Neural crest cell (in vitro differentiated cells): ENCODE results near the gene GALNT9. TPM values are rescaled to one million over a fixed set of nuclear protein-coding genes. Genes with fewer than 3 reads are reported as not detected.

Experiments
- DNase-seq: peaks from one replicate; pipeline ENCODE4 v3.0.0; 2021; ENCODE audit warnings: low read depth, mixed read lengths, low spot score
- H3K27ac Mint-ChIP-seq: one replicate; pipeline ENCODE4 v1.8.0; 2021; ENCODE audit warnings: mild to moderate bottlenecking, mixed read lengths; ENCODE audit not compliant: unreplicated experiment
- H3K27me3 Mint-ChIP-seq: 2 replicates; pipeline ENCODE4 v1.8.0; 2021; ENCODE audit warnings: low read depth, mild to moderate bottlenecking, mixed read lengths
- H3K36me3 Mint-ChIP-seq: 2 replicates; pipeline ENCODE4 v1.8.0; 2021; ENCODE audit warnings: low read depth, mild to moderate bottlenecking, mixed read lengths
- H3K4me1 Mint-ChIP-seq: 2 replicates; pipeline ENCODE4 v1.8.0; 2021; ENCODE audit warnings: mixed read lengths
- H3K4me3 Mint-ChIP-seq: one replicate; pipeline ENCODE4 v1.8.0; 2021; ENCODE audit warnings: mild to moderate bottlenecking, mixed read lengths
- H3K9me3 Mint-ChIP-seq: 2 replicates; pipeline ENCODE4 v1.8.0; 2021; ENCODE audit warnings: mixed read lengths
- CTCF ChIP-seq: fragments of 200-600 bp; sonication (generic); conservative IDR thresholded peaks from 2 replicates; pipeline ENCODE4 v1.5.0; 2021; ENCODE audit warnings: antibody characterized with exemption, mild to moderate bottlenecking
- total RNA-seq: library from RNA; stranded (reverse); gene quantifications from 2 replicates; pipeline ENCODE4 v1.2.1, GENCODE V29; 2021

The GALNT9 gene
- total RNA-seq, 1 donor from 2014 or later = 1.3 TPM

- Mint-ChIP-seq H3K4me1 (no peaks in the 10 kb centered on the region), H3K4me3 (no peak overlapping the region), H3K9me3 (no peaks in the 10 kb centered on the region), H3K36me3 (no peaks in the 10 kb centered on the region), H3K27ac (no peak overlapping the region), H3K27me3 (peaks cover 6% of the 10 kb centered on the region)
- no peak for DNase-seq
- TF ChIP-seq CTCF = no peak
Observed at GRCh38 chr12:132228476-132229192, 100.8 kb downstream of the GALNT9 start.

- Mint-ChIP-seq H3K4me1 (no peaks in the 10 kb centered on the region), H3K27me3 (peaks cover 6% of the 10 kb centered on the region), H3K9me3 (no peaks in the 10 kb centered on the region), H3K4me3 (no peak overlapping the region), H3K27ac (no peak overlapping the region), H3K36me3 (no peaks in the 10 kb centered on the region)
- TF ChIP-seq CTCF = no peak
- no peak for DNase-seq
Observed at GRCh38 chr12:132227782-132228475, 101.5 kb downstream of the GALNT9 start.

GRCh38 chr12:132227118-132227517, 102.3 kb downstream of the GALNT9 start:
- H3K4me1 Mint-ChIP-seq = peaks cover 4% of the 10 kb centered on the region
- H3K4me3 Mint-ChIP-seq = no peak overlapping the region
- DNase-seq = no peak
- H3K27ac Mint-ChIP-seq = no peak overlapping the region
- H3K9me3 Mint-ChIP-seq = no peaks in the 10 kb centered on the region
- TF ChIP-seq CTCF = no peak
- H3K36me3 Mint-ChIP-seq = no peaks in the 10 kb centered on the region
- peaks cover 10% of the 10 kb centered on the region for H3K27me3 Mint-ChIP-seq

DNA sequence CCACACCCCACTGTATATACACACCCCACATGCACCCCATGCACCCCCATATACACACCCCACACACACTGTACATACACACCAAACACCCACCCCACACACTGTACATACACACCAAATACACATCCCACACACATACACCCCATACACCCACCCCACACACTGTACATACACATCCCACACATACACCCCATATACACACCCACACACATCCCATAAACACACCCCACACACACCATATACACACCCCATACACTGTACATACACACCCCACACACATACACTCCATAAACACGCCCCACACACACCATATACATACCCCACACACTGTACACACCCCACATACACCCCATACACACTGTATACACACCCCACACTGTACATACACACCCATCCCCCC, 102.8 kb downstream of the GALNT9 start:
- no peak for TF ChIP-seq CTCF
- H3K27me3 Mint-ChIP-seq = peaks cover 15% of the 10 kb centered on the region
- H3K9me3 Mint-ChIP-seq = no peaks in the 10 kb centered on the region
- no peaks in the 10 kb centered on the region for H3K36me3 Mint-ChIP-seq
- no peak overlapping the region for H3K27ac Mint-ChIP-seq
- H3K4me3 Mint-ChIP-seq = no peak overlapping the region
- peaks cover 5% of the 10 kb centered on the region for H3K4me1 Mint-ChIP-seq
- DNase-seq = no peak

GRCh38 chr12:132225214-132225613, 104.2 kb downstream of the GALNT9 start:
- DNase-seq = no peak
- H3K4me1 Mint-ChIP-seq = peaks cover 5% of the 10 kb centered on the region
- H3K4me3 Mint-ChIP-seq = no peak overlapping the region

More at GRCh38 chr12:132225214-132225613, 104.2 kb downstream of the GALNT9 start:
- TF ChIP-seq CTCF = no peak
- peaks cover 20% of the 10 kb centered on the region for H3K27me3 Mint-ChIP-seq
- peaks cover 2% of the 10 kb centered on the region for H3K9me3 Mint-ChIP-seq
- no peaks in the 10 kb centered on the region for H3K36me3 Mint-ChIP-seq
- no peak overlapping the region for H3K27ac Mint-ChIP-seq
